Mammary microvascular endothelial cell (primary cell): ENCODE data around the gene IL22. TPM values are rescaled to one million over a fixed set of nuclear protein-coding genes. Genes with fewer than 3 reads are reported as not detected.

Experiments used
- total RNA-seq: library from RNA; depleted of rRNA; stranded (reverse); fragments of >200 nt; gene quantifications from 2 replicates; pipeline ENCODE4 v1.2.3, GENCODE V29; 2015

The IL22 gene
- total RNA-seq: not detected in 2 replicates

GRCh38 chr12:68253504-68253903, at the start of gene IL22:
TSS of gene IL22 (minus strand) at chr12:68253604. CDS start at chr12:68253448, 156 bp downstream.

GRCh38 chr12:68225576-68226476, 27.6 kb downstream of the IL22 start, which contains the start of gene IL26:
TSS of gene IL26 (minus strand) at chr12:68225810. CDS start at chr12:68225756, 54 bp downstream.

Other genes starting within 250 kb of the IL22 start
- not detected in 2 replicates for gene IFNG, start 93.9 kb downstream of the IL22 start, total RNA-seq
- gene IL26, start 27.8 kb downstream of the IL22 start, total RNA-seq: not detected in 2 replicates
- gene MDM1, start 78.8 kb upstream of the IL22 start, total RNA-seq: 5.6 and 6.6 TPM in 2 replicates